Measurements from ENCODE around the gene MACROD2. TPM values are rescaled to one million over a fixed set of nuclear protein-coding genes. Genes with fewer than 3 reads are reported as not detected.

The MACROD2 gene
- total RNA-seq, 1 donor: 1.3 TPM

- DNase-seq (ENCODE audit: low read depth): no peak
- TF ChIP-seq CTCF (IDR thresholded peaks at IDR 0.05; ENCODE audit: insufficient read depth, low read length): no peak
- H3K4me3 ChIP-seq (ENCODE audit: low read depth, low read length): no peak overlapping the region
Measured at GRCh38 chr20:14929388-14929787, 934.1 kb downstream of the MACROD2 start.

- TF ChIP-seq CTCF (IDR thresholded peaks at IDR 0.05; ENCODE audit: insufficient read depth, low read length): no peak
- DNase-seq (ENCODE audit: low read depth): no peak
- H3K4me3 ChIP-seq (ENCODE audit: low read depth, low read length): no peak overlapping the region
Measured at GRCh38 chr20:14932040-14932439, 936.7 kb downstream of the MACROD2 start.

- no peak for DNase-seq (ENCODE audit: low read depth)
- TF ChIP-seq CTCF (IDR thresholded peaks at IDR 0.05; ENCODE audit: insufficient read depth, low read length): no peak
- no peak overlapping the region for H3K4me3 ChIP-seq (ENCODE audit: low read depth, low read length)
Measured at GRCh38 chr20:14935285-14935684, 940.0 kb downstream of the MACROD2 start.

GRCh38 chr20:14937021-14937420 lies 941.7 kb downstream of the MACROD2 start:
- DNase-seq (ENCODE audit: low read depth): no peak
- no peak overlapping the region for H3K4me3 ChIP-seq (ENCODE audit: low read depth, low read length)
- TF ChIP-seq CTCF (IDR thresholded peaks at IDR 0.05; ENCODE audit: insufficient read depth, low read length): no peak

- no peak for DNase-seq (ENCODE audit: low read depth)
- TF ChIP-seq CTCF (IDR thresholded peaks at IDR 0.05; ENCODE audit: insufficient read depth, low read length): no peak
- H3K4me3 ChIP-seq (ENCODE audit: low read depth, low read length): no peak overlapping the region
Measured at GRCh38 chr20:14937846-14938245, 942.5 kb downstream of the MACROD2 start.

- H3K4me3 ChIP-seq (ENCODE audit: low read depth, low read length): no peak overlapping the region
- no peak for DNase-seq (ENCODE audit: low read depth)
- TF ChIP-seq CTCF (IDR thresholded peaks at IDR 0.05; ENCODE audit: insufficient read depth, low read length): no peak
Measured at GRCh38 chr20:14947536-14947935, 952.2 kb downstream of the MACROD2 start.

- no peak for TF ChIP-seq CTCF (IDR thresholded peaks at IDR 0.05; ENCODE audit: insufficient read depth, low read length)
- no peak for DNase-seq (ENCODE audit: low read depth)
- no peak overlapping the region for H3K4me3 ChIP-seq (ENCODE audit: low read depth, low read length)
Measured at GRCh38 chr20:14947946-14948345, 952.6 kb downstream of the MACROD2 start.
